Superior temporal gyrus (tissue), 1 donor: ENCODE results near the gene STK31.
"Not testable (repeated sequence)": the region's sequence is repeated elsewhere in the genome, so short reads cannot be mapped to it uniquely, and the experiment has no call there.

ENCODE experiments used
- DNase-seq: peaks from one replicate; pipeline ENCODE4 v3.0.0-alpha.2; 2016; ENCODE audit errors: extremely low spot score

Gene STK31

DNA sequence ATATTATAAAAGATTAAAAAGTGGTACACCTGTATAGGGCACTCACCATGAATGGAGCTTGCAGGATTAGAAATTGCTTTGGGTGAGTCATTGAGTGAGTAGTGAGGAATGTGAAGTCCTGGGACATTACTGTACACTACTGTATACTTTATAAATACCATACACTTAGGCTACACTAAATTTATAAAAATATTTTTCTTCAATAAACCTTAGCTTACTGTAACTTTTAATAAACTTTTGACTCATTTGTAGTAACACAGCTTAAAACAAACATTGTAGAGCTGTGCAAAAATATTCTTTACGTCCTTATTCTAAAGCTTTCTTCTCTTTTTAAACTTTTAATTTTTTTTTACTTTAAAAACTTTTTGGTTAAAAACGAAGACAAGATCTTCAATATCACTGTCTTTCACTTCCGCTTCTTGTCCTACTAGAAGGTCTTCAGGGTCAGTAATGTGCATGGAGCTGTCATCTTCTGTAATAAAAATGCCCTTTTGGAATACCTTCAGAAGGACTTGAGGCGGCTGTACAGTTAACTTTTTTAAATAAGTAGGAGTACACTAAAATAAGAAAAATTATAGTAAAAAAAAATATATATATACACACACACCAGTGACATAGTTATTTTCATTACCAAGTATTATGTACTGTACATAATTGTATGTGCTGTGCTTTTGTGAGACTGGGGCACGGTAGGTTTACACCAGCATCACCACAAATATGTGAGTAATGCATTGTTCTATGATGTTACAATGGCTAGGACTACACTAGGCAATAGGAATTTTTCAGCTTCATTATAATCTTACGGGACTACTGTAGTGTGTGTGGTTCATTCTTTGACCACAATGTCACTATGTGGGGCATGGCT is 3.5 kb downstream of the STK31 start:
- DNase-seq, result no peak

DNA sequence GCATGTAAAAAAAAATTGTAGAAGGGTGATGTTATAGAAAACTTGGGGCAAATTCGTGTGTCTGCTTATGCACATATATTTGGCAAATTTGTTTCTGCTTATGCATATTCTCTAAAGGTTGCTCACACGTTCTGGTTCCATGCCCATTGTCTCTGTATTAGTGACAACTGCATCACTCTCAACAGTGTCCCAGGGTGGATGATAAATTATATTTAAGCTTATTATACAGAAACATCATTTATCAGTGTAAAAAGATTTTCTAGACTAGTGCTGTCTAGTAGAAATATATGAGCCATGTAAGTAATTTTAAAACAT is 4.1 kb downstream of the STK31 start:
- DNase-seq, result no peak

DNA sequence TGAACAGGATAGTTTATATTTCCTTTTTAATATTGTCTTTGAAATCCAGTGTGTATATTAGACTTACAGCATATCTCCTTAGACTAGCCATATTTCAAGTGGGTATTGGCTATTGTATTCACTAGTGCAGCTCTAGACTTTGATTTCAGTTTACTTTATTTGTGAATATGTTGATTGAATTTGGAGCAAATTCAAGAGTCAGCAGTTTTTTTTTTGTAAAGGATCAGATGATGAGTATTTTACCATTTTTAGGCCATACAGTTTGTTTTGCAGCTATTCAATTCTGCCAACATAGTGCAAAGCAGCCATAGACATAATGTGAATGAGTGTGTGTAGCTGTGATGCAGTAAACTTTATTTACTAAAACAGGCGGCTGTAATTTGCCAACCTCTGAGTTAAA is 4.6 kb downstream of the STK31 start:
- no peak for DNase-seq

DNA sequence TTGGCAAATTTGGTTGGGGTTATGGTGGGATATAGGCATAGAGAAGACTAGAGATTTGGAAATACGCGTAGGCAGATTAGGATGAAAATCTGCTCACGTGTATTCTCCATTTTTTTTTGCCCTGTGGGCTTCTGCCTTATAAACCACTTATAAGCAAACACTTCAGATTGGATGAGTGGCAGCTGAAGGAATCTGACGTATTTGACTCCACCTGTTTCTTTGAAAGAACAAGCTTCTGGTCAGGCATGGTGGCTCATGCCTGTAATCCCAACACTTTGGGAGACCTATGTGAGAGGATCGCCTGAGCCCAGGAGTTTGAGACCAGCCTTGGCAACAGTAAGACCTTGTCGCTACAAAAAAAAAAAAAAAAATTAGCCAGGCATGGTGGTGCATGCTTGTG is 5.1 kb downstream of the STK31 start:
- no peak for DNase-seq

DNA sequence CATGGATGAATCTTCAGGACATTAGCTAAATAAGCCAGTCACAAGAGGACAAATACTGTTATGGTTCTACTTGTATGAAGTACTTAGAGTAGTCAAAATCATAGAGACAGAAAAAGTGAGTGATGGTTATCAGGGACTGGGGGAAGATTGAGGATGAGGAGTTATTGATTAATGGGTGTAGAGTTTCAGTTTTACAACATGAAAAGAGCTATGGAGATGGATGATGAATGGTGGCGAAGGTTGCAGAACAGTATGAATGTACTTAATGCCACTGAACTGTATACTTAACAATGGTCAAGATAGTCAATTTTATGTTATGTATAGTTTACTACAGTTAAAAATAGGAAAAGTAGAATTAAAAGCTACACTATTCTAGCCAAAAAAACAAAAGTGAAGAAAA is 7.8 kb downstream of the STK31 start:
- no peak for DNase-seq

DNA sequence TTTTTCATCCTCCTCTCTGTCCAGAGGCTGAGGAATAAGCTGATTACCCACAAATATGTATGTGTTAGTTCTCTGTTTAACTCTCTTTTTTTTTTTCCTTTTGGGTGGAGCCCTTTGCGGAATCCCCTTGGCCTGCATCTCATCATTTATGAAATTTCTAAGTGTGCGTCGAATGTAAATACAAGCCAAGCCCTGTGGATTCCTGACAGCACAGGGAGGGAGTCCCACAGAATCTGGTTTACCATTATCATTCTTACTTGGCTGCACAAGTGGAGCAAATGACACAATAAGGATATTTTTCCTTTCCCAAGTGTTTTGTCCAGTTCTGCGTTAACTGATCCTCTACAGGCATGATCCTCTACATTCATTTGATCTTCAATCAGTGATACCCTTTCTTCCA is 11.4 kb downstream of the STK31 start:
- no peak for DNase-seq

DNA sequence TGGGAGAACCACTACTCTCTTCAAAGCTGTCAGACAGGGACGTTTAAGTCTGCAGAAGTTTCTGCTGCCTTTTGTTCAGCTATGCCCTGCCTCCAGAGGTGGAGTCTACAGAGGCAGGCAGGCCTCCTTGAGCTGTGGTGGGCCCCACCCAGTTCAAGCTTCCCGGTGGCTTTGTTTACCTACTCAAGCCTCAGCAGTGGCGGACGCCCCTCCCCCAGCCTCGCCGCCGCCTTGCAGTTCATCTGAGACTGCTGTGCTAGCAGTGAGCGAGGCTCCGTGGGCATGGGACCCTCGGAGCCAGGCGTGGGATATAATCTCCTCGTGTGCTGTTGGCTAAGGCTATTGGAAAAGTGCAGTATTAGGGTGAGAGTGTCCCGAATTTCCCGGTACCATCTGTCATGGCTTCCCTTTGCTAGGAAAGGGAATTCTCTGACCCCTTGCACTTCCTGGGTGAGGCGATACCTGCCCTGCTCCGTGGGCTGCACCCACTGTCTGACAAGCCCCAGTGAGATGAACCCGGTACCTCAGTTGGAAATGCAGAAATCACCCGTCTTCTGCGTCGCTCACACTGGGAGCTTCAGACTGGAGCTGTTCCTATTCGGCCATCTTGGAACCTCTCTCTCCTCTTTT is 12.7 kb downstream of the STK31 start:
- DNase-seq, result not testable (repeated sequence)

DNA sequence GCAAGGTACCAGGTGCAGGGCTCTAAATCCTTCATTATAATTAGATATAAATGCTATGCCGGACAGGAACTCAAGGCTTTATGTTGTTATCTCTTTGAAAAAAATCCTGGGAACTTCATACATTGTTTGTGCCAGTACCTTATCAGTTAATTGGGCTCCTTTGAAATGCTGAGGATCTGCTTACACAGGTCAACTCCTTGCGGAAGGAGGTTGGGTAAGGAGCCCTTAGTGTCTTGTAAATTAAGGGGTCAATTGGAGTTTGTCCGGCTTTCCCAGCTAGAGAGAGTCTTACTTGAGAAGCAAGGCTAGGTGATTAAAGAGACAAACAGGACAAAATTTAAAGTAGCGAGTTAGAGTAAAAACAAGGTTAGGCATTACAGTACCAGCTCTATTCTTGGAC is 14.1 kb downstream of the STK31 start:
- DNase-seq, result not testable (repeated sequence)

DNA sequence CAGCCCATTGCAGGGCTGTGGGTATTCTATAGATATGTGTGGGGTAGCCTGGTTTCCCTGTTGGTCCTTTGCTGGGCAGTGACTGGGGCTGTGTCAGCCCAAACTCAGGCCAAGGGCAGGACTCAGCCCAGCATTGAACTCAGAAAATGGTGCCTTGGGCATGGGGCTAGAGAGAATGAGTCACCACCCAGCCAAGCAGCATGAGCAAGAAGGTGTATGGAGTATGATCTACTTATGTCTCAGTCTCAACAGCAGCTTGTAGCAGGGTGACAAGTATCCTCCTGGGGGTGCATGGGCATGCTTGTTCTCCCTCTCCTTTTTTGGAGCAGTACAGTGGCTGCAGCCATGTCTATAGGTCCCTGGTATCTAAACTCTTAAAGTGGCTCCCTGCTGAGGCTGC is 32.0 kb downstream of the STK31 start:
- no peak for DNase-seq

DNA sequence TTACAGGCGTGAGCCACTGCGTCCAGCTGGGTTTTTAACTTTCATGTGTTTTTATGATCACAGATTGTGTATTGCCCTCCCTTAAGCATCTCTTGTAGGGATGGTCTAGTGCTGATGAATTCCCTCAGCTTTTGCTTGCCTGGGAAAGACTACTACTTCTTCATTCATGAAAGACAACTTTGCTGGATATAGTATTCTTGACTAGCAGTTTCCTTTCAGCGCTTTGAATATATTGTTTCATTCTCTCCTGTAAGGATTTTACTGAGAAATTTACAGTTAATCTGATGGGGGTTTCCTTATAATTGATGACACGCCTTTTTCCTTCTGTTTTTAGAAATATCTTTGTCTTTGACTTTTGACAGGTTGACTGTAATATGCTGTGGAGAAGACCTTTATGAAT is 33.2 kb downstream of the STK31 start:
- no peak for DNase-seq

DNA sequence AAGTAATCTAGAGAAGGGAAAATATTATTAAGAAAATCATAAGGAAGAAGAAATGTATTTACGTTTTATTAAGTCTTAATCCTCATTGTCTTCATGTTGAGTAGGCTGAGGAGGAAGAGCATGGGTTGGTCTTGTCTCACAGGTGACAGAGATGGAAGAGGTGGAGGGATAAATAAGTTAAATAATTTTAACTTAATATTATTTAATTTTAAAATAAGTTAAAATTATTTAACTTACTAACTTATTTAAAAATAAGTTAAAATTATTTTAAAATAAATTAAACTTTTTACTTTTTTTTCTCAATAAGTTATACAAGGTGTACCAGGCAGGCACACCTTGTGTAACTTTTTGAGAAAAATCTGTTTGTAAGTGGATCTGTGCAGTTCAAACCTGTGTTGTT is 36.6 kb downstream of the STK31 start:
- no peak for DNase-seq

DNA sequence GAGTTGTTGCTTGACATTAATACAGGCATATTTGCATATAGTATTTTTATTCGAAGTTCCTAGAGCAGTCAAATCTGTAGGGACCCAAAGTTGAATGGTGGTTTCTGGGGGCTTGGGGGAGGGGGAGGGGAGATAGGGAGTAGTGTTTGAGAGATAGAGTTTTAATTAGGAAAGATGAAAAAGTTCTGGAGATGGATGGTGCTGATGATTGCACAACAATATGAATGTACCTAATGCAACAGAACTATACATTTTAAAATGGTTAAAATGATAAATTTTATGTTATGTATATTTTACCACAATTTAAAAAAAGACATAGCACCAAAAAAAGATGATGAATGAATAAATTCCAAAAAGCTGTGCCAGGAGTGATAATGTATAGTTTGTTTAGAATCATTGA is 41.8 kb downstream of the STK31 start:
- no peak for DNase-seq

DNA sequence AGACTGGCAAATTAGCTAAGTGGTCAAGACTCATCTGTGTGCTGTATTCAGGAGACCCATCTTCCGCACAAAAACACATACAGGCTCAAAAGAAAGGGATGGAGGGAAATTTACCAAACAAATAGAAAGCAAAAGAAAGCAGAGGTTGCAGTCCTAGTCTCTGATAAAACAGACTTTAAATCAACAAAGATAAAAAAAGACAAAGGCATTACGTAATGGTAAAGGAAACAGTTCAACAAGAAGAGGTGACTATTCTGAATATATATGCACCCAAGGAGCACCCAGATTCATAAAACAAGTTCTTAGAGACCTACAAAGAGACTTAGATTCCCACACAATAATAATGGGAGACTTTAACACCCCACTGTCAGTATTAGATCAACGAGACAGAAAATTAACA is 48.8 kb downstream of the STK31 start:
- not testable (repeated sequence) for DNase-seq

DNA sequence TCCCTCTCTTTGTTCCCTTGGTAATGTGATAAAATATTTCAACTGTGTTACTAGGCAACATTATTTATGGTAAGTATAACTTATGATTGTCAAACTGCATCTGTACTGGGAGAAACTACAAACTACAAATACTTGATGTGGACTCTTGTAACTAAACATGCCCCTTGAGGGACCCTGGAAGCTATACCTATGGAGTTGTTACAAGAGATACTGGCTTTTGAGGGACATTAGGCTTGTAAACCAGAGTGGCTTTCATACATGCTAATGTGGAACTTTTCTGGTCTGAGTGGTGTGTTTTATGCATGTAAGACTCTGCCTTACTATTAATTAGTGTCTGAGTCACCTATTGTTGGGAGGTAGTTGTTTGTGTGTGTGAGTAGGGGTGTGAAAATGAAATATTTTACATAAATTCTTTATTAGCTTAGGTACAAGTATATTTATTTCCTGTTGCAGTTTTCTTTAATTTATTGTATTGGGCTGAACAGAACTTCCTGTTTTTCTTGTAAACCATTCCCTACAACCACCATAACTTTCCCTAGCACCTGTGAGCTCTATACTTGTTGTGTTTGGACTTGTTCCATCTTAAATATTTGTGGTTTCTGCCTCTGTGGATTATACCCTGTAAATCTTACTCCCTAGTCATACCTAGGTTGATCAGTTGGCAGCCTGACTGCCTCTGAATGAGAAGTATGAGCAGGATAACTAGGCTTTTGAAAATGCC is 49.8 kb downstream of the STK31 start:
- DNase-seq, result no peak

DNA sequence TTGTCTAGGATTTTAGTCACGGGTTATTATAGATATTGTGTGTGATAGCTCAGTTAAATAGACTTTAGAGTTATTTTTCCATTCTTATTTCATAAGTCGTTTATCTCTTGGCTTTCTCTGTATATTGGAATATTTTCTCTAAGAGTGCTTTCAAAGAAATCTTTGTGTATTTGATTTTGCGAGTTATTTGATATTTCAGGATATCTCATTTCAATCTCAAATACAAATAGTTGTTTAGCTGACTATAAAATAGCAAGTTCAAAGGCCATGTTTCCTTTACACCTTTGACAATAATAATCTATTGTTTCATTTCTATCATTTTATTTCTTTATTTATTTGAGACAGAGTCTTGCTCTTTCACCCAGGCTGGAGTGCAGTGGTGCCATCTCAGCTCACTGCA is 55.9 kb downstream of the STK31 start:
- DNase-seq, result no peak

DNA sequence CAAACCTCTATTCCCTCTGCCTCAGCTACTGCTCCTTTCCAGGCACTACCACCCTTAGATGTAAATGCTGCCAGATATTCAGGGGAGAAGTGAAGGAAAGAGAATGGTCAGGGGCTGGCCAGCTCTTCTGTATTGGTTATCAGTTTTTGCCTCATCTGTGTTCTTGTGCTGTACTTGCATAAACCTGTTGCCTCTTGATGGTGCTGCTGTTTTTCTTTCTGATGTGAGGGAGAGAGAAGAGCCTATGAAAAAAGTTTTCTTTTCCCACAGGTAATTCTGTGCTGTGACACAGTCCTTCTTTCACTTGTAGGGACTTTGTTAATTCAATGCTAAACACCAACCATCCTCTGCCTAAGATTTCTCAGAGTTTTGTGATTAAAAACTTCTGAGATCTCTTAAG is 57.5 kb downstream of the STK31 start:
- DNase-seq, result no peak

DNA sequence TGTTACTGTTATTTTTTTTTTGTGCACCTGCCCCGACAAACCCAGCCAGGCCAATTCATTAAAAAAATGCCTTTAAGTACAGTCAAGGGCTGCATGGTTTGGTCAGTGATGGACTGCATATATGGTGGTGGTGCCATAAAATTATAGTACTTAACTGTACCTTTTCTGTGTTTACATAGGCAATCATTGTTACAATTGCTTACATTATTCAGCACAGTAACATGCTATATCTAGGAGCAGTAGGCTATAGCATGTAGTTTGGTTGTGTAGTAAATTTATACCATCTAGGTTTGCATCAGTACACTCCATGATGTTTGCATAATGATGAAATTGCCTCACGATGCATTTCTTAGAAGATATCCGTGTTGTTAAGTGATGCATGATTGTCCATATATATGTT is 58.0 kb downstream of the STK31 start:
- DNase-seq, result no peak

DNA sequence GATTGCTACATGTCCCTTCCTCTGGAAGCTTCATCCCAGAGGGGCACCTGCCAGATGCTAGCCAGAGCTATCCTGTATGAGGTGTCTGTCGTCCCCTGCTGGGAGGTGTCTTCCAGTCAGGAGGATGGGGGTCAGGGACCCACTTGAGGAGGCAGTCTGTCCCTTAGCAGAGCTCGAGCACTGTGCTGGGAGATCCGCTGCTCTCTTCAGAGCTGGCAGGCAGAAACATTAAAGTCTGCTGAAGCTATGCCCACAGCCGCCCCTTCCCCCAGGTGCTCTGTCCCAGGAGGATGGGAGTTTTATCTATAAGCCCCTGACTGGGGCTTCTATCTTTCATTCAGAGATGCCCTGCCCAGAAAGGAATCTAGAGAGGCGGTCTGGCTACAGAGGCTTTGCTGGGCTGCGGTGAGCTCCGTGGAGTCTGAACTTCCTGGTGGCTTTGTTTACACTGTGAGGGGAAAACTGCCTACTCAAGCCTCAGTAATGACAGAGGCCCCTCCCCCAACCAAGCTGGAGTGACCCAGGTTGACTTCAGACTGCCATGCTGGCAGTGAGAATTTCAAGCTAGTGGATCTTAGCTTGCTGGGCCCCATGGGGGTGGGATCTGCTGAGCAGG is 69.3 kb downstream of the STK31 start:
- DNase-seq, result not testable (repeated sequence)

DNA sequence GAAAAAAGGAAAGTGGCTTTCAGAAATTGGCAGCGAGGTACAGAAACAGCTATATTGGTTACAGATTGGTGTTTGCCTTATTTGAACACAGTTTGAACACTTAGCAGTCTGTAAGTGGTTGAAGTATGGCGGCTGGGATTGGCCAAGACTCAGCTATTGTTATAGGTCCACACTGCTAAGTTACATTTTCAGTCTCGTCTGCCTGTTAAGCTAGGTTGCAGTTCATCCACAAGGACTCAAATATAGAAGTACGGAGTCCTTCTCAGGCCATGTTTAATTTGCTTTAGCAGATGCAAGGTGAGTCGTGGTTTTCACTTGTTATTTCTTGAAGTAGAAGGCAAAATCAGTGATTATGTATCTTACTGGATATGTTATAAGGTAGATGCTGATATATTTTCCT is 73.1 kb downstream of the STK31 start:
- no peak for DNase-seq

DNA sequence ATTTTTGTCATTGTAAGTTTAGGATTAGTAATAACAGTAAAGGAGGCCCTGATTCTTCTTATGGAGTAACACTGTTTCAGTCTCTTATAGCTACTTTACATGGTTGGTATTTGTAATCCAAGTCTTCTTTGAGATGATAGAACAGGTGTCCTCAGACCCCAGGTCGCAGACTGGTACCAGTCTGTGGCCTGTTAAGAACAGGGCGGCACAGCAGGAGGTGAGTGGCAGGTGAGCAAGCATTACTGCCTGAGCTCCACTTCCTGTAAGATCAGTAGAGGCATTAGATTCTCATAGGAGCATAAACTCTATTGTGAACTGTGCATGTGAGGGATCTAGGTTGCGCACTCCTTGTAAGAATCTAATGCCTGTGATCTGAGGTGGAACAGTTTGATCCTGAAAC is 77.3 kb downstream of the STK31 start:
- DNase-seq, result no peak

DNA sequence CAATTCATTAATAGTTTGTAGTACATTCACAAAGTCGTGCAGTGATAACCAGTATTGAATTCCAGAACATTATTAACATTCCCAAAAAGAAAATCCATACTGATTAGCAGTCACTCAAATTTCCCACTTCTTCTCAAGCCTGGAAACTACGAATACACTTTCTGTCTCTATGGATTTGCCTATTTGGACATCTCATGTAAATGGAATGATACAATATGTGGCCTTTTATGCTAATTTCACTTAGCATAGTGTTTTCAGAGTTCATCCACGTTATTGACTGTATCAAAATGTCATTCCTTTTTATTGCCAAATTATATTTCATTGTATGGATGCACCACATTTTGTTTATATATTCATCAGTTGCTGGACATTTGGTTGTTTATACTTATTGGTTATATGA is 78.8 kb downstream of the STK31 start:
- DNase-seq, result no peak

DNA sequence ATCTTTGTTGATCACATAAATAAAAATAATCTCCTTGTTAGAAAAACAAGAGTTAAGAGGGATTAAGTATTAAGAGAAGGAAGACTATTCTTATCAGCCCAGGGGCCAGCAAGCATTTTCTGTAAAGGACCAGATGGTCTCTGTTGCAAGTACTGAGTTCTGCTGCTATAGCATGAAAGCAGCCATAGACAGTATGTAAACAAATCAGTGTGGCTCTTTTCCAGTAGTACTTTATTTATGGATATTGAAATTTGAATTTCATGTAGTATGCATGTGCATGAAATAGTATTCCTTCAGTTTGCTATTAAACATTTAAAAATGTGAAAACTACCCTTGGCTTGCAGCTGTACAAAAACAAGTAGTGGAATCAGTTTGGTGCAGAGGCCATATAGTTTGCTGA is 81.7 kb downstream of the STK31 start:
- no peak for DNase-seq
